GM13977 (cell line): Measurements from ENCODE around the gene PCNT.

Source experiments
- DNase-seq: peaks from one replicate; pipeline ENCODE4 v3.0.0; 2012; ENCODE audit warnings: low spot score
- CTCF ChIP-seq: IDR thresholded peaks from 2 replicates; pipeline ENCODE4 v1.5.1; 2012; ENCODE audit warnings: mild to moderate bottlenecking, control low read depth; ENCODE audit not compliant: insufficient read depth; ENCODE audit errors: extremely low read depth, missing control alignments
- in situ Hi-C: fragments of 300-500 bp; cut with MboI; formaldehyde crosslinking; loops from one replicate; pipeline ENCODE4 v1.12.0; 2022; ENCODE audit warnings: low sequenced_read_pairs, low pct_unique_long_range_greater_than_20kb, mixed read lengths, inconsistent platforms; ENCODE audit not compliant: unreplicated experiment

PCNT gene

GRCh38 chr21:46418265-46418946 lies 94.5 kb downstream of the PCNT start:
- no peak for DNase-seq
- in situ Hi-C loops = no loop called here
- no peak for TF ChIP-seq CTCF

GRCh38 chr21:46420241-46421190 lies 96.6 kb downstream of the PCNT start:
- no peak for DNase-seq
- in situ Hi-C loops = no loop called here
- TF ChIP-seq CTCF = peak; percentile 7

DNA sequence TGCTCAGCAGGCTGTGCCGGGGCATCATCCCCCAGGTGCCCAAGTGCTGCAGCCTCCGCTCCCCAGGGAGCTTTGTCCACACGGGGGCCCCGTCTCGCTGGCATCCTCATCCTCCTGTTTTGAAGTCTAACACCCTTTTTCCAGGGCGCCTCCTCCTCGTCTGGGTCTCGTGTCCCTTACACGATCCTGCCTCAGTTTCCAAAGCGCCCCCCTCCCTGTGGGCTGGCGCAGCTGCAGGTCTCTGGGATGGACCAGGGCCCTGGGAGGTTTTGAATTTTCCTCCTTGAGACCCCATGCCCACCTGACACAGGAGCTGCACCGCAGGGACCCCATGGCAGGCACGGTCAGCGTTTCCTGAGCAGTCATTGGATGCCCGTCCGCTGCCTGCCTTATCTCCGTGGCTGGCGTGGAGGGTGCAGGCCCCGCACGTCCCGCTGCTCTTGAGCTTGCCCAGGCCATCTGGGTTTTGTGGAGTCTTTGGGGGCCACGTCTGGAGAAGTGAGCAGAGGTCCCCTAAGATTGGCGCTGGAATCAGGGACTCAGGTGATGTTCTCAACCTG lies 97.3 kb downstream of the PCNT start:
- in situ Hi-C loops = no loop called here
- no peak for TF ChIP-seq CTCF
- DNase-seq = no peak

GRCh38 chr21:46421756-46422555 lies 98.0 kb downstream of the PCNT start:
- no peak for TF ChIP-seq CTCF
- DNase-seq = no peak
- in situ Hi-C loops = no loop called here

GRCh38 chr21:46422636-46423241 lies 98.8 kb downstream of the PCNT start:
- in situ Hi-C loops = no loop called here
- TF ChIP-seq CTCF = no peak
- no peak for DNase-seq

DNA sequence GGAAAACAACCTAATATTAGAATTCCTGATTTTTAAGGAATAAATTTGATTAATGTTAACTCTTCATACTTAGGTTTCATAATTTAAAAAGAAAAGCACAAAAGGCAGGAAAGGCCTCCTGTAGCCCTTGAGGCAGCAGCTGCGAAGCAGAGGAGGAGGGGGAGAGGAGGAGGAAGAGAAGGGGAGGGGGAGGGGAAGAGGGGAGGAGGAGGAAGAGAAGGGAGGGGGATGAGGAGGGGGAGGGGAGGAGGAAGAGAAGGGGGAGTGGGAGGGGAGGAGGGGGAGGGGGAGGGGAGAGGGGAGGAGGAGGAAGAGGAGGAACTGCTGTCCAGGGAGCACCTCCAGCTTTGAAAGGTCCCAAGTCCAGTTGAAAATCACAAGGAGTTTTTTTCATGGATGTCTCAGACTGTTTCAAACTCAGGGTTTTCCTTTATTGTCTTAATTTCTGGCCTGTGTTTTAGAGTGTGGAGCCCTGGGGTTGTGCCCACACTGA lies 99.6 kb downstream of the PCNT start:
- no peak for TF ChIP-seq CTCF
- in situ Hi-C loops = no loop called here
- no peak for DNase-seq
